ENCODE measurements around the gene TRAP1.
A peak's percentile ranks its signal among the peaks of the same experiment; 100 is the strongest.
"Not testable (repeated sequence)": the region's sequence is repeated elsewhere in the genome, so short reads cannot be mapped to it uniquely, and the experiment has no call there.

TRAP1 gene

DNA sequence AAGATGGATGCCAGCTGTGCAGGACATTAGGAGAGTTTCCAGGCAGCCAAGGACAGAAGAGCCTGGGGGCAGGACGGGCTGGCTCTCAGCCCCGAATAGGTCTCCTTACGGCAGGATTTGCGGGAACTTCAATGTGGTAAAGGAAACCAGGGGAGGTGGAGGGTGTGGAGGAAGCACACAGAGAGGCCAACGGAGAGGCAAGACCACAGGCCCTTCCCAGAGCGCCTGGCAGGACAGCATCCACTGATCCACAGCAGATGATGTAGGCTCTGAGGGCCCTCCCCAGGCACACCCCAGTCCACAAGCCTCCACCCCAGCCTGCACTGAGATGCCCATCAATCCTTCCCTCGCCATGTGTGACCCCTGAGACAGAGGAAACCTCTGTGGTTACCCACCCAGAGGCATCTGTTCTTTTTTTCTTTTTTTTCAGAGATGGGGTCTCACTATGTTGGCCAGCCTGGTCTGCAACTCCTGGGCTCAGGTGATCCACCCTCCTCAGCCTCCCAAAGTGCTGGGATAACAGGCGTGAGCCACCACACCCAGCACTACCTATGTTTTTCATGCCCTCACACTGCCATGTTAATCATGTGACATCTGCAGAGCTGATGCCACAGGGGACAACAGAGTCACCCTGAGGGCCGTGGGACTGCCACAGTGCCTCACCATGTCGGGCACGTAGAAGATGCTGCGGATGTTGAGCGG is 43.5 kb downstream of the TRAP1 start:
- no peak for DNase-seq (ENCODE audit: low read depth in 2 of 2)

DNA sequence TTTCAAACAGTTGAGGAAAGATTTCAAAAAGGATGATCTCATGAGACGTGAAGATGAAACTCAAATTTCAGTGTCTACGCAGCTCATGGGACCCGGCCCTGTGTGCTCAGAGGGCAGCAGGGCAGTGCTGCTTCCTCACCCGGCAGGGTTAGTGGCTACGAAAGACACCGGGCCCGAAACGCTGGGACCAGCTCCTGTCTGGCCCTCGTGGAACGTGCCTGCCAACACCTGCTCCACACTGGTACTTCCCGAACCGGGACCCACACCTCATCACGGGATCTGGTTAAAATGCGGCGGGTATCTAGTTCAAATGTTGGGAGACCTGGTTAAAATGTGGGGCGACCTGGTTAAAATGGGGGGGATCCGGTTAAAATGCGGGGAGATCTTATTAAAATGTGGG is 44.1 kb downstream of the TRAP1 start:
- DNase-seq (ENCODE audit: low read depth in 2 of 2): no peak

DNA sequence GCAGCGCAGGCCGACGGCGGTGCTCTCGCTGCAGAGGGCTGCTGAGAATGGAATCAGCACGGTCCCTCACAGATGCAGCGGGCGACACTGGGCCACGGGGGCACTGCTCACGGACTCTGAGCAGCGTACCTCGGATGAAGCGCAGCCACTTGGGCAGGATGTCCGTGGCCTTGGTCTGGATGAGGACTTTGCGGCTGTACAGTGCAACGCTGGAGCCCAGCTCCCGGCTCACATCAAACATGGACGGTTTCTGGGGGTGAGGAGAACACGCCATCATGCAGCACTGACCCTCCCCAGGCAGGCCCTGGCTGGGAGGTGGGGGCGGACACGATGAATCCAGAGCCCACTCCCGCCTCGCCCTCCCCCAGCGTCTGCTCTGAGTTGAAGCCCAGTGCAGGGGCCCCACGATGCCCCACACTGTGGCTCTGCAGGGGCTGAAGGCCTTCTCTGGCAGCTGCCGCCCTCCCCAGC is 44.7 kb downstream of the TRAP1 start:
- no peak for DNase-seq (ENCODE audit: low read depth in 2 of 2)

DNA sequence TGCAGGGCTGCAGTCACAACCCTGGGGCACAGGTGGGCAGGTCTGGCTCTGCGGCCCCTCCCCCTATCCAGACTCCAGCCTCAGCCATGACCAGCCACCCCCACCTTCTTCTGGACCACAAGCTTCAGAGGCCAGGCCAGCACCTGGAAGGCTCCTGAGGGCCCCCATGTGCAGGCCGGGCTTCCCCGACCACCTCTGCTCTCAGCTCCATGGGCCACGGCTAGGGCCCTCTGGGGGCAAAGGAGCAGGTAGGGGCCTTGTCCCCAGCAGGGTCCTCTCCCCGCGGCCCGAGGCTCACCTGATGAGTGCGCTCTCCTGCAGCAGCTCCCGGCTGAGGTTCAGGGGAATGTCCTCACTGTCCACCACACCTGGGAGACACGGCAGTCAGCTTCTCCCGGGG is 45.9 kb downstream of the TRAP1 start:
- DNase-seq (ENCODE audit: low read depth in 2 of 2): no peak

DNA sequence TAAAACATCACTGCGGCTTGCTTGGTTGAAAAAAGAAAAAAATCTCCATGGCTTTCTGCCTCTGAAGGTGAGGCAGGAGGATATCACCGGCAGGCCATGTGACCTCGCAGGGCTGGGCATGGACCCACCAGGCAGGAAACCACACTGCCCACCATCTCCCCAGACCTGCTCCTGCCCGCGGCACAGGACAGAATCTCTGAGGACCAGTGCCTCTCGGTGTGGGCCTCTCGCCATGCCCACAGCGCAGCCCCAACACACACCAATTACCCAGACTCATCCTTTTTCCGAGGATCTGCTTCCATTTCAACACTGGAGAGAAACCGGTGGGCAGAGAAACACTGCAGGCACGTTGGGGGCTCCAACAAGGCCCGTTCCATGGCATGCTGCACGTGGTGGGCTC is 46.6 kb downstream of the TRAP1 start:
- no peak for DNase-seq (ENCODE audit: low read depth in 2 of 2)

DNA sequence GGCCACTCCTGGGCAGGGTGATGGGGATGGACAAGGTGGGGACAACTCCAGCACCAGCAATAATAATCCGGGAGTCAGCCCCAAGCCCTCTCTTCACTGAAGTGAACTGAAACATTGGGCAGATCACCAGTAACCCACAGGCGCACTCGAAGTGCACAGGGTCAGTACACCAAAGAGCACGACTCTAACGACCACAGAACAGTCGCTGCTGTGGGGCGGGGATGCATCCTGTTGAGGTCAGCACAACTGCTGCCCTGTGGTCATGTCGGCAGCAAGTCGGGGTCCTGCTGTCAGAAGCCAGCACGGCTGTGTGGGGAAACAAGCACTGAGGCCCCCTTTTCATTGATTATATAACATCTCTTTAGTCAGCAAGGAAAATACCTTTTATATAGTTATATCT is 48.2 kb downstream of the TRAP1 start:
- no peak for DNase-seq (ENCODE audit: low read depth in 2 of 2)

DNA sequence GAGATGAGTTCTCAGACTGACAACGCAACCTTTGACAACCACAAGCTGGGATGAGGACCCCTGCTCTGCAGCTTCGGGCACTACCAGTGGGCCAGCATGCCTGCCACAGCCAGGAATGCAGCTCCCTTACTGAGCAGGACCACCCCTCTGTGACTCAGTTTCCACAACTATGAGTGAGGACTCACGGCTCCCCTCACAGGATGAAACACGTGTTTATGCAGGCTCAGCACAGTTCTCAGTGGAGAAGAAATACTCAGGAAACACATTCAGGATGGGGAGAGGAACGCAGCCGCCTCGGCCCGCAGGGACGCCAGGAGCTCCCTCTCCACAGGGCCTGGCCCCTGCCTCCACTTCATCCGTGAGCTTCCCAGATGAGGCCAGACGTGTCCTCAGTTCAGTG is 48.7 kb downstream of the TRAP1 start:
- no peak for DNase-seq (ENCODE audit: low read depth in 2 of 2)

DNA sequence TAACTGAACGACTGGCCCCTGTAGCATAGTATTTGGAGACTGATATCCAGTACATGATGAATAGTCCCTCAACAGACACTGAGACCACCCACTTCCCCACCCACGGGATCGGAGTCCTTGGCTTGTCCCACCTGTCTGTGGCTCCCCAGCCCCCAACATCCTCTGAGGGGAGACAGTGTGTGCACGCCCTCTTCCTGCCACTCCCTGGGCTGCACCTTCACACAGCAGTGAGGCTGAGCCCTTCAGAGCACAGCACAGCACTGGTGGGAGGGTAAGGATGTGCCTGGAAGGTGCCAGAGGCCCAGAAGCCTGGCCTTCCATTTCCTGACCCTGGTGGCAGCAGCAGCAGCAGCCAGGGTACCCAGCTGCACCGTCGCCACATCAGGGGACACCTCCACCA is 51.8 kb downstream of the TRAP1 start:
- DNase-seq (ENCODE audit: low read depth in 2 of 2): peak; percentile 9 to 44

DNA sequence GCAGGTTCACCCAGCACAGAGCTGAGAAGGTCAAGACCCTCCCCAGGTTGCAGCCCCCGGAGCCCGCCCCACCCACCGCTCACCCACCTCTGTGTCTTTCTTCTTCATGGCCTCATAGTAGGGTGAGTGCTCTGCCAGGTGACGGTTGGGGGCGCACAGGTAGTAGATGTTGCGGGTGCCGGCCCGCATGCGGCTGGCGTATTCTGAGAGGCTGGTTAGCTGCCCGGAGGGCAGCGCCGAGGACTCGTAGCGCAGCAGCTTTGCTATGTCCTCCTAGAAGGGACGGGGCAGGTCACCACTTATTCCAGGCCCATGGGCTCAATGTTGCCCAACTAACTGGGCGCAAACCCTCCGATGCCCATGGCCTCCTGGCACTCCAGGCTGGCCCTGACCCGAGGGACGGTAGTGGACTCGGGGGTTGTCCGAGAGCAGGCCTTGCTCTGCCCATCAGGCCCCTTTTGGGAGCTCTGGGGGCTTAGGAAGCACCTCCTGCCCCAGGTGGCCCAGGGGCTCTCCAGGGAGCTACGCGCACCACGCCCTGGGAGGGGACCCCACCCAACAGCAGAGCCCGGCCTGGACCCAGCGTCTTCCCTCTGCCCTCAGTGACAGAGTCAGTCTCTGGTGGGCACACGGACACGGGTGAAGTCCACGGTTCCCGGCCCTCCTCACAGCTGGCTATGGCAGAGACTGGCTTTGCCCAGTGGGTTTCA is 53.0 kb downstream of the TRAP1 start:
- DNase-seq (ENCODE audit: low read depth in 2 of 2): no peak

DNA sequence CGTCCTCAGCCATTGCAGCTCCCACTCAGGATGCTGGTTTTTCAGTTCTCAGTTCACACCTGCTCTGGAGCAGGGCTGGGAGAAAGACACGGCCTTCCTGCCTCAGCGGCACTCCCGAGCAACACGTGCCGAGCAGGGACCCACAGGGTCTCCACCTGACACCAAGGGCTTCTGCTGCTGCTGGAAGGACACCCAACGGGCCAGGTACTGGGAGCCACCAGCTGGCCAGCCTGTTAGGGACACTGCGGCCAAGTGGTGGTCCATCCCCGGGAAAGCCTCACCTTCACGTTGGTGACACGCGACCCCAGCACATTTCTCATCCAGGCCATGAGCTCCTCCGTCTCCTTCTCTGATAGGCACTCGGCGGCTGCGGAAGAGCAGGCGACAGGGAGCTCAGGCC is 54.7 kb downstream of the TRAP1 start:
- DNase-seq (ENCODE audit: low read depth in 2 of 2): no peak

DNA sequence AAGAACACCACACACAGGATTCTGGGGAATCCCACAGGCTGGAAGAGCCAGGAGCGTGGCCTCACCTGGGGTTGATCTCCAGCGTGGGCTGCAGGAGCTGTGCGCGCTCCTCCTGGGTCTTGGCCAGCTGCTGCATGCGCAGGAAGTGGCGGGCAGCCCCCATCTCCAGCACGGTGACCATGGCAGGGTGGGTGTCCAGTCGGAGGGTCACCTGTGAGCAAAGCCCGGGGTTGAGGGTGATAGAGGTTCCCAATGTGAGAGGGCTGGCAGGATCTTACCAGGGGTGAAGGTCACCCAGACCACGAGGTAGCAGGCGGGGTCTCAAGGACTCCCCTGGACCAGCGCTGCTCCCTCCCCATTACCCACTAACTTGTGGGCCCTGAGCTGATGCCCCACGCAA is 55.4 kb downstream of the TRAP1 start:
- no peak for DNase-seq (ENCODE audit: low read depth in 2 of 2)

DNA sequence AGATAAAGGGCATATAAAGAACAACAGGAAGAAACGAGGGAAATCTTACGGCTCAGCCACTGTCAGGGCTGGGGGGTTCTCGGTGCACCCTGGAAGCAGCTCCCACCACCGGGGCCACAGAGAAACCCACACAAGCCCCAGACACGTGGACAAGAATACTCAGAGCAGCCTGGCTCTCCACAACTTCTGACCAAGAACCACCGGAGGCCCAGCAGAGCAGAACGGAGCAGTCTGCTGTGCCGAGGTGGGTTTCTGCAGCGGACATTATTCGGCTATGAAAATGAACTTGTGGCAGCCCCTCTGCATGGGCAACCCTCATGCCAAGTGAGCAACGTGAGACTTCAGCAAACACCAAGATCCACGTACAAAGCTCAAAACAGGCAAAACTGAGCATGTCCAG is 56.0 kb downstream of the TRAP1 start:
- DNase-seq (ENCODE audit: low read depth in 2 of 2): no peak

DNA sequence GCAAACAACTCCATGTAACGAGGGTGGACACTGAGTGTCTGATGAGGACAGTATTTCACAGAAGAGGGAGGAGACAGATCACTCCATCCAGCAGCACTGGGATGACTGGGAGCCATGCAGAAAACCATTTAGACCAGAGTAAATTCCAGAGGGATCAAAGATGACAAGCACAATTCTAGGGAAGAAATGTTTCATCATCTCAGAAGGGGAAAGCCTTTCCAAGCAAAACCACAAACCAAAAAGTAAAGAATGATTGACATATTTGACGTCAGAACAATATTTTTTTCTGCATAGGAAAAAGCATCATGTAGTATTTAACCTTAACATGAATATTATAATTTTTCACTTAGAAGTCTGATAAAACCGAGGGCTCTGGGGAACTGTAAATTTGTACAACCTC is 58.1 kb downstream of the TRAP1 start:
- DNase-seq (ENCODE audit: low read depth in 2 of 2): no peak

DNA sequence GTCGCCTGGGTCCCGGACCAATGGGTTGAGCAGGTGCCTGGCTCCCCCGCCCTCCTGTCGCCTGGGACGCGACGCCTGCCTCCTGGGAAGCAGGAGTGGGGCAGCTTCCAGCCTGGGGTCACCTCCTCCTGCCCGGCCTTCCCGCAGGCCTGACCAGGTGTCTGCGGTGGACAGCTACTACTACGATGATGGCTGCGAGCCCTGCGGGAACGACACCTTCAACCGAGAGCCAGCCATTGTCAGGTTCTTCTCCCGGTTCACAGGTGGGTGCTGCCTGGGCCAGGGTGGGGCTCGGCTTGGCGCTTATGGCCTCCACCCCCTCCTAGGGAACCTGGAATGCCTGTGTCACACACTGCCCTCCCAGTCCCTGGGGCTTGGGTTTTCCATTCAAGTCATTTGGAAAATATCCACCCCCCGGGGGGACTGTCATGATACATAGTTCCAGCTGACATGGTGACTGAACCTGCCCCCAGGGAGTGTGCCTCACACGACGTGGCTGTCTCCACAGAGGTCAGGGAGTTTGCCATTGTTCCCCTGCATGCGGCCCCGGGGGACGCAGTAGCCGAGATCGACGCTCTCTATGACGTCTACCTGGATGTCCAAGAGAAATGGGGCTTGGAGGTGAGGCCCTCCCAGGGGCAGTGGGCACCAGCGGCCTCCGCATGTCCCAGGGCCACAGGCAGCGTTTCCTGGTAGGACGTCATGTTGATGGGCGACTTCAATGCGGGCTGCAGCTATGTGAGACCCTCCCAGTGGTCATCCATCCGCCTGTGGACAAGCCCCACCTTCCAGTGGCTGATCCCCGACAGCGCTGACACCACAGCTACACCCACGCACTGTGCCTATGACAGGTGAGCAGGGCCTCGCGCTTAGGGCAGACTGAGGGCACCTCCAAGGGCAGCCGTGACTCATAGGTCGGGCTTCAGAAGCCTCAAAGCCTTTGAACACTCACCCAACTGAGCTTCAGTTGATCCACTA is 60.5 kb downstream of the TRAP1 start:
- DNase-seq (ENCODE audit: low read depth in 2 of 2): peak in 1 of 2 donors; percentile 43

DNA sequence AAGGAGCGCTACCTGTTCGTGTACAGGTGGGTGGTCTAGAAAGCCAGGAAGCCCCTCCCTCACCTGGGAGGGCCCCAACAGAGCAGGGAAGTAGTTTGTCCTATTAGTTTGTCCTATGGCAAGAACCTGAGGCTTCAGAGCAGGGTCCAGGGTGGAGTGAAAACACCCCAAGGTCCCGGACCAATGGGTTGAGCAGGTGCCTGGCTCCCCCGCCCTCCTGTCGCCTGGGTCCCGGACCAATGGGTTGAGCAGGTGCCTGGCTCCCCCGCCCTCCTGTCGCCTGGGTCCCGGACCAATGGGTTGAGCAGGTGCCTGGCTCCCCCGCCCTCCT is 61.2 kb downstream of the TRAP1 start:
- DNase-seq (ENCODE audit: low read depth in 2 of 2): not testable (repeated sequence)

DNA sequence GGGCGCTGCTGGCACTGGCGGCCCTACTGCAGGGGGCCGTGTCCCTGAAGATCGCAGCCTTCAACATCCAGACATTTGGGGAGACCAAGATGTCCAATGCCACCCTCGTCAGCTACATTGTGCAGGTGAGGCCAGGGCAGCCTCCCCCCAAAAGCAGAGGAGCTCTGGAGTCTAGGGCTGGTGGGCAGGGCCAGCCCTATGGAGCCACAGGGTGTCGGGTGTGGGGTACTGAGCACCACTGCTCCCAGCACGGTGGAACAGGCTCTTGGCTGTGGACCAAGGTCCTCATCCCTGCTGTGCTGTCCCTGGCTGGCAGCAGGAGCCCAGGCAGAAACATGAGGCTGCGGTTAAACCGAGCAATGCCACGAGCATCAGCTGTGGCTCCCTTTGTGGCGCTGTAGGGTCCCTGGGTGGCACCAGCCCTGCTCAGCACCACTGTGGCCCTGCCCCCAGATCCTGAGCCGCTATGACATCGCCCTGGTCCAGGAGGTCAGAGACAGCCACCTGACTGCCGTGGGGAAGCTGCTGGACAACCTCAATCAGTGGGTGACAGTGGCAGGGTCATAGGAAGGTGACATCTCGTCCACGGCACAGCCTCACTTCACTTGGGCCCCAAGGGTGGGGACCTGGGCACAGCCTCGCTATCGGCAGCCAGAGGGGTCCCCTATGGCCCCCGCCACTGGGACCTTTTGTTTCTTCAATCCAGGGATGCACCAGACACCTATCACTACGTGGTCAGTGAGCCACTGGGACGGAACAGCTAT is 61.7 kb downstream of the TRAP1 start:
- no peak for DNase-seq (ENCODE audit: low read depth in 2 of 2)

DNA sequence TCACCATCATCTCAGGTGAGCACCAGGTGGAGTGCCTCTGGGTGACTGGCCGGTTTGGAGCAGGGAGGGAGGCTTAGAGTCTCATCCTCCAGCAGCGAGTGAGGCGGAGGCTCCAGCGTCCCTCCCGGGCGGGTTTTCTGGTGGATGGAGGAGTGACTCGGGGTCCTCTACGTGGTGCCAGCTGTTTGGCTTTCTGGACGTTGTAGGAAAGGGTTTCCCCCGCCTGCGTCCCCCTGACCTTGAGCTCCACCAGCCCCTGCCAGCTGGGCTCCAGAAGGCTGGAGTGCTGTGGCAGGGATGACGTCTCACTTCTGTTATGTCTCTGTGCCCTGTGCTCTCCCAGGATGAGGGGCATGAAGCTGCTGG is 62.3 kb downstream of the TRAP1 start:
- no peak for DNase-seq (ENCODE audit: low read depth in 2 of 2)

DNA sequence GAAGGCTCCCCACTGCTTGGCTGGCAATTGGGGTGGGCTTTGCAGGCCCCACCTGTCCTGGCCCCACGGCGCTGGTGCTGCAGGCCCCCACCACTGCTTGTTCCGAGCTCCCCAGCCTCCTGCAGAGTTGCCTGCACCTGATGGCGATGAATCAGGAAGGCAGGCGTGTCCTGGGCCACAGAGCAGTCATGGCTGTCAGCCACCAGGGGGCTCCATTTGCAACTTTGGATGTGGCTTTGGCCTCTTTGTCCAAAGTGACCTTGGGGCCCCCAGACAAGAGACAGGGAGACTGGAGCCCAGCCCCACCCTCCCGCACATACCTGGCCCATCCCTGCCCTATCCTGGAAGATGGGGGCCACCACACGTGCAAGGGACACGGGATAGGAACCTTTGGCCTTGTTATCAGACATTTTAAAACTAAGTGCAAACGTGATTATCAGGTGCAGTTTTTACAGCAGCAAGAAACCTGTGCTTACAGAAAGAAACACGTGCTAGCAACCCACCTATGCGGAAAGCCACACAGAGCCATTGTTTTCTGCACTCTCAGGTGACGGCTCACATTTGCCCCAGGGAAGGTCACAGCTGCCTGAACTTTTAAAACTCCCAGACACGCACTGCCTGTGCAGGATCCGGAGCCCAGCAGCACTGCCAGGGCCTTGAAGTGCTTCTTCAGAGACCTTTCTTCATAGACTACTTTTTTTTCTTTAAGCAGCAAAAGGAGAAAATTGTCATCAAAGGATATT is 62.9 kb downstream of the TRAP1 start, which contains the start of gene DNASE1:
Gene DNASE1, plus strand, starts transcription at position 443 of the 743 bp plus-strand sequence. CDS start 683 bp downstream, outside the sequence.
- peak; percentile 9 to 13 for DNase-seq (ENCODE audit: low read depth in 2 of 2)

DNA sequence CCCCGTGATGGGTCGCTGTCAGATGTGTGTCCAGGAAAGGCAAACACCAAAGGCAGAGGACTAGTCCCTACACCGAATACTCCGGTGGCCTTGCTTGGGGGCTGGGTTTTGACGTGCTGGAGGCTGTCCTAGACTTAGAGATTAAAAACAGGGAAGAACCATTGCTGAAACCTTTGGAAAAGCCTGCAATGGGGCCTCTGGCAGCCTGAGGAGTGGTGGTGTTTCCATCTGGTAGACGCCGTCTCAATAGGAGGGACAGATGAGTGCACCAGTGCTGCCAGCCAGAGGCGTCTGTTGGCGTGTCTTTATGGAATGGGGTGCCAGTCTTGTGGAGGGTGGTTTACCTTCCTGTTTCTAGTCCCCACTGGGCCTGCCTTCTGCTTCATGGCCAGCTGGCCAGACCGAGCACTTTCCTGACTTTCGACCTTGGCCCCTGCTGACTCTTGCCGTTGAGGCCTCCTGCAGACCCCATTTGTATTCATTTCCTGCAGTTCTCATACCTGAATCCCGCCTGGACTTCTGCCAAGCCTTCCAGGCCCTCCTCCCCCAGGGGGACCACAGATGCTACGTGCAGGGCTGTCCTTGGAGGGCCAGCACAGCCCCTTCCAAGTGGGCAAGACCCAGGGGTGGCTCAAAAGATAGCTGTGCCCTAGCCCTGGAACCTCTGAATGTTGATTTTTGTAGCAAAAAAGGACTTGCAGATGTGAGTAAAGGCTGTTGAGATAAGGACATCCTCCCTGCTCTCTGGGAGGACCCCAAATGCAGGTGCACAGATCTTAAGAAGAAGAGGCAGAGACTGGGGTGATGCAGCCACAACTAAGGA is 64.7 kb downstream of the TRAP1 start:
- no peak for DNase-seq (ENCODE audit: low read depth in 2 of 2)
